GM12873 (cell line): ENCODE data around the gene MESD.

Experiments used
- CTCF ChIP-seq: IDR thresholded peaks from 2 replicates; pipeline ENCODE4 v1.5.1; 2012; ENCODE audit warnings: low read depth, mild to moderate bottlenecking, moderate library complexity, low read length, control low read depth; ENCODE audit not compliant: insufficient read depth; ENCODE audit errors: missing control alignments

MESD gene

GRCh38 chr15:80989518-80990478 is at the start of gene MESD:
TSS of gene MESD (minus strand) at chr15:80989819. CDS start at chr15:80989791, 28 bp downstream.
- no peak for TF ChIP-seq CTCF

- TF ChIP-seq CTCF, result no peak
Measured at GRCh38 chr15:81038975-81039607, 49.5 kb upstream of the MESD start.

- TF ChIP-seq CTCF, result no peak
Measured at GRCh38 chr15:81037952-81038743, 48.5 kb upstream of the MESD start.

GRCh38 chr15:81033508-81033907 is 43.9 kb upstream of the MESD start:
- no peak for TF ChIP-seq CTCF

- no peak for TF ChIP-seq CTCF
Measured at GRCh38 chr15:81032818-81033217, 43.2 kb upstream of the MESD start.

DNA sequence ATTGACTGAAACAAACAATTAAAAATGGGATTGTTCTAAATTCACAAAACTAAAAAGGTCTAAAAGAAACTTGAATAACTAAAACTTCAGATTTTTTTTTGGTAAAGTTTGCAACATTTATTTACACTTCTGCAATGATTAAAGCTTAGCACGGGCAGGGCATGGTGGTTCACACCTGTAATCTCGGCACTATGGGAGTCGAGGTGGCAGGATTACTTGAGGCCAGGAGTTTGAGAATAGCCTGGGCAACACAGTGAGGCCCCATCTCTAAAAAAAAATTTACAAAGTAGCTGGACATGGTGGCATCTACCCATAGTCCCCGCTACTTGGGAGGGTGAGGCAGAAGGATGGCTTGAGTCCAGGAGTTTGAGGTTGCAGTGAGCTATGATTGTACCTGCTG is 42.7 kb upstream of the MESD start:
- TF ChIP-seq CTCF, result no peak

- TF ChIP-seq CTCF, result no peak
Measured at GRCh38 chr15:81031203-81031602, 41.6 kb upstream of the MESD start.
